Left forelimb (tissue), 1 donor: ENCODE results near the gene NFASC.

ENCODE experiments used
- DNase-seq: peaks from one replicate; pipeline ENCODE4 v3.0.0-alpha.2; 2018; ENCODE audit warnings: low spot score

The NFASC gene

GRCh38 chr1:204889681-204890383 lies 19.2 kb downstream of the NFASC start:
- no peak for DNase-seq

- no peak for DNase-seq
Measured at GRCh38 chr1:204891860-204892259, 21.2 kb downstream of the NFASC start.

- DNase-seq = no peak
Measured at GRCh38 chr1:204894031-204894430, 23.4 kb downstream of the NFASC start.

- no peak for DNase-seq
Measured at GRCh38 chr1:204894606-204895005, 23.9 kb downstream of the NFASC start.

GRCh38 chr1:204896023-204896422 lies 25.4 kb downstream of the NFASC start:
- no peak for DNase-seq

GRCh38 chr1:204896787-204897469 lies 26.3 kb downstream of the NFASC start:
- no peak for DNase-seq

- no peak for DNase-seq
Measured at GRCh38 chr1:204900721-204901120, 30.1 kb downstream of the NFASC start.

- no peak for DNase-seq
Measured at GRCh38 chr1:204902671-204903070, 32.0 kb downstream of the NFASC start.

GRCh38 chr1:204904228-204904810 lies 33.7 kb downstream of the NFASC start:
- DNase-seq = no peak

- DNase-seq = no peak
Measured at GRCh38 chr1:204909109-204909508, 38.4 kb downstream of the NFASC start.

- no peak for DNase-seq
Measured at GRCh38 chr1:204915861-204916495, 45.3 kb downstream of the NFASC start.

- no peak for DNase-seq
Measured at GRCh38 chr1:204917802-204918201, 47.1 kb downstream of the NFASC start.

GRCh38 chr1:204920511-204920910 lies 49.8 kb downstream of the NFASC start:
- DNase-seq = no peak

GRCh38 chr1:204920967-204921366 lies 50.3 kb downstream of the NFASC start:
- DNase-seq = no peak

- DNase-seq = no peak
Measured at GRCh38 chr1:204921855-204922516, 51.3 kb downstream of the NFASC start.

- DNase-seq = no peak
Measured at GRCh38 chr1:204923201-204923600, 52.5 kb downstream of the NFASC start.

- no peak for DNase-seq
Measured at GRCh38 chr1:204923626-204924012, 53.0 kb downstream of the NFASC start.

- no peak for DNase-seq
Measured at GRCh38 chr1:204924013-204924759, 53.5 kb downstream of the NFASC start.

- no peak for DNase-seq
Measured at GRCh38 chr1:204925701-204926100, 55.0 kb downstream of the NFASC start.

- DNase-seq = no peak
Measured at GRCh38 chr1:204927673-204928641, 57.3 kb downstream of the NFASC start.
